ENCODE results near the gene MT1G.
"Not testable (repeated sequence)": the region's sequence is repeated elsewhere in the genome, so short reads cannot be mapped to it uniquely, and the experiment has no call there.

The MT1G gene

GRCh38 chr16:56625943-56626654 lies 41.8 kb downstream of the MT1G start:
- intact Hi-C loops (cut with DNase I) = no loop called here
- DNase-seq = peak in 6 of 42 donors; percentile 28 to 65 (median 39)

- peak in 41 of 42 donors; percentile 32 to 86 (median 65) for DNase-seq
- intact Hi-C loops (cut with DNase I) = no loop called here
Observed at GRCh38 chr16:56625140-56625942, 42.5 kb downstream of the MT1G start, which contains the start of gene MT1E. MT1E (plus strand) TSS chr16:56625781; CDS start chr16:56625852, 71 bp downstream.

- intact Hi-C loops (cut with DNase I) = no loop called here
- peak in 2 of 42 donors; percentile 35 to 71 for DNase-seq
Observed at GRCh38 chr16:56623637-56624036, 44.2 kb downstream of the MT1G start.

GRCh38 chr16:56623184-56623583 lies 44.7 kb downstream of the MT1G start:
- intact Hi-C loops (cut with DNase I); DNase-seq: not testable (repeated sequence)

GRCh38 chr16:56621665-56622445 lies 46.0 kb downstream of the MT1G start:
- intact Hi-C loops (cut with DNase I); DNase-seq: not testable (repeated sequence)

- DNase-seq = no peak
- intact Hi-C loops (cut with DNase I) = no loop called here
Observed at GRCh38 chr16:56620339-56620897, 47.4 kb downstream of the MT1G start.

- DNase-seq = no peak
- intact Hi-C loops (cut with DNase I) = no loop called here
Observed at GRCh38 chr16:56618138-56618537, 49.7 kb downstream of the MT1G start.

- intact Hi-C loops (cut with DNase I) = no loop called here
- peak in 39 of 42 donors; percentile 40 to 84 (median 65) for DNase-seq
Observed at GRCh38 chr16:56617212-56618085, 50.4 kb downstream of the MT1G start.

All from head of caudate nucleus (tissue), 42 donors.